Activated naive CD8-positive, alpha-beta T cell treated with anti-CD3 and anti-CD28 coated beads for 36 hours (primary cell): ENCODE results near the gene GALNT9. TPM values are rescaled to one million over a fixed set of nuclear protein-coding genes. Genes with fewer than 3 reads are reported as not detected.
A peak's percentile ranks its signal among the peaks of the same experiment; 100 is the strongest.
"Not testable (repeated sequence)": the region's sequence is repeated elsewhere in the genome, so short reads cannot be mapped to it uniquely, and the experiment has no call there.

Experiments
- DNase-seq: peaks from one replicate; pipeline ENCODE4 v3.0.0; 2021
- H3K27ac Mint-ChIP-seq: one replicate; pipeline ENCODE4 v1.8.0; 2022; ENCODE audit warnings: mild to moderate bottlenecking, moderate library complexity, mixed read lengths
- H3K27me3 Mint-ChIP-seq: one replicate; pipeline ENCODE4 v1.8.0; 2022; ENCODE audit warnings: mild to moderate bottlenecking, mixed read lengths
- H3K36me3 Mint-ChIP-seq: one replicate; pipeline ENCODE4 v1.8.0; 2021; ENCODE audit warnings: mild to moderate bottlenecking, mixed read lengths
- H3K4me1 Mint-ChIP-seq: one replicate; pipeline ENCODE4 v1.8.0; 2021; ENCODE audit warnings: mixed read lengths
- H3K4me3 Mint-ChIP-seq: one replicate; pipeline ENCODE4 v1.8.0; 2022; ENCODE audit warnings: mild to moderate bottlenecking, moderate library complexity, mixed read lengths
- H3K9me3 Mint-ChIP-seq: one replicate; pipeline ENCODE4 v1.8.0; 2022; ENCODE audit warnings: mixed read lengths
- total RNA-seq, 2 experiments: library from RNA; stranded (reverse); gene quantifications; one replicate each; pipeline ENCODE4 v1.2.3, GENCODE V29; 2021

GALNT9 gene
- total RNA-seq, 2 experiments from 2014 or later: not detected

DNA sequence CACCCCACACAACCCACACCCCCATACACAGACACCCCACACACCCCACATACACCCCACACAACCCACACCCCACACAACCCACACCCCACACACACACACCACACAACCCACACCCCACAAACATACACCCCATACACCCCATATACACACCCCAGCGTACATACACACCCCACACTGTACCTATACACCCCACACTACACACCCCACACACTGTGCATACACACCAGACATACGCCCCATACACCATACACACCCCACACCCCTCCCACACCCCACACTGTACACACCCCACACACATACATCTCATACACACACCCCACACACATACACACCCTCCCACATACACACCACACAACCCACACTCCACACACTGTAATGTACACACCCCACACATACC is 104.9 kb downstream of the GALNT9 start:
- no peak overlapping the region for H3K4me3 Mint-ChIP-seq
- peaks cover 4% of the 10 kb centered on the region for H3K4me1 Mint-ChIP-seq
- DNase-seq: no peak
- H3K9me3 Mint-ChIP-seq: no peaks in the 10 kb centered on the region
- H3K36me3 Mint-ChIP-seq: no peaks in the 10 kb centered on the region
- H3K27ac Mint-ChIP-seq: no peak overlapping the region
- peaks cover 14% of the 10 kb centered on the region for H3K27me3 Mint-ChIP-seq

DNA sequence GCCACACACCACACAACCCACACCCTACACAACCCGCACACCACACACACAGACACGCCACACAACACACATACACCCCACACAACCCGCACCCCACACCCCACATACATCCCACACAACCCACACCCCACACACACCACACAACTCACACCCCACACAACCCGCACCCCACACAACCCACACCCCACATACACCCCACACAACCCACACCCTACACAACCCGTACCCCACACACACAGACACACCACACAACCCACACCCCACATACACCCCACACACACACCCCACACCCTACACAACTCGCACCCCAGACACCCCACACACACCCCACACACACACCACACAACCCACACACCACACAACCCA is 106.6 kb downstream of the GALNT9 start:
- Mint-ChIP-seq H3K27ac (no peak overlapping the region), H3K36me3 (no peaks in the 10 kb centered on the region), H3K4me3 (no peak overlapping the region), H3K9me3 (no peaks in the 10 kb centered on the region), H3K27me3 (peaks cover 16% of the 10 kb centered on the region), H3K4me1 (peaks cover 4% of the 10 kb centered on the region)
- DNase-seq: no peak

DNA sequence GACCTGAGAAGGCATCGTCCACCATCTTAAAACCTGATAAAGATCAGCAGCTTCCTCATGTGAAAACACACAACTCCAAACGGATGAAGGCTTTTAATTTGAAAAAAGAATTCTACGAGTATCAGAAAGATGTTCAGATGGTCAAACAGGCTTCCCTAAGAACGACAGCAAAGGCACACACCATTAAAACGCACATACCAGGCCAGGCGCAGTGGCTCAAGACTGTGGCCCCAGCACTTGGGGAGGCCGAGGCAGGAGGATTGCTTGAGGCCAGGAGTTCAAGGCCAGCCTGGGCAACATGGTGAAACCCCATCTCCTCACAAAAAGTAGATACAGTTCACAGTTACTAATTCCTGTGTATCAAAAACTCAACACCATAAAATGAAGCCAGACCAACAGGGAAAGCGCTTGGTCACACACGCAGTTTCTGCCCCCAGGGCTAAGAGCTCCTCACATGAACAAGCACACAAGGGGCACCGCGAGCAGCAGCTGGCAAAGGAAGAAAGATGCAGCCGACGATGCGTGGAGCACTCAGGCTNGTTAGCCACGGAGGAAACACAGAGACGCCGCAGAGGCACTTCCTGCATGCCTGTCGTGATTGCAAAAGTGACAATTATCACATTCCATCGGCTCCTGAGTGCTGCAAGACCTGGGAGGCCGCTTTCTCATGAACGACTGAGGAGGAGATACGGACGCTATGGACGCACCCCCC is 107.1 kb downstream of the GALNT9 start:
- H3K27ac Mint-ChIP-seq: no peak overlapping the region

DNA sequence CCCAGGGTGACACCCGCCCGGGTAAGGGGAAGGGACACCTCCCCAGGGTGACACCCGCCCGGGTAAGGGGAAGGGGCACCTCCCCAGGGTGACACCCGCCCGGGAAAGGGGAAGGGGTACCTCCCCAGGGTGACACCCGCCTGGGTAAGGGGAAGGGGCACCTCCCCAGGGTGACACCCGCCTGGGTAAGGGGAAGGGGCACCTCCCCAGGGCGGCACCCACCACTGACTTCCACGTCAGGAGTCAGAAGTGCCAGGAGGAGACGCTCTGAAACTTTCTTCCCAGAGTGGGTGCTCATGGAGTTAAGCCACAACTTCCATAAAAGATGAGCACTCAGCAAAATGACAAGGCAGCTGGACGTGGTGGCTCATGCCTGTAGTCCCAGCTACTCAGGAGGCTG is 109.6 kb downstream of the GALNT9 start:
- not testable (repeated sequence) for H3K4me3 Mint-ChIP-seq, H3K36me3 Mint-ChIP-seq, DNase-seq, H3K4me1 Mint-ChIP-seq, H3K9me3 Mint-ChIP-seq
- Mint-ChIP-seq H3K27ac (peak overlapping the region; percentile 7), H3K27me3 (peaks cover 16% of the 10 kb centered on the region)

More for the DNA sequence above, 107.1 kb downstream of the GALNT9 start:
- H3K4me1 Mint-ChIP-seq: peaks cover 4% of the 10 kb centered on the region
- no peaks in the 10 kb centered on the region for H3K9me3 Mint-ChIP-seq
- peaks cover 16% of the 10 kb centered on the region for H3K27me3 Mint-ChIP-seq
- no peaks in the 10 kb centered on the region for H3K36me3 Mint-ChIP-seq
- no peak overlapping the region for H3K4me3 Mint-ChIP-seq
- peak; percentile 20 for DNase-seq

DNA sequence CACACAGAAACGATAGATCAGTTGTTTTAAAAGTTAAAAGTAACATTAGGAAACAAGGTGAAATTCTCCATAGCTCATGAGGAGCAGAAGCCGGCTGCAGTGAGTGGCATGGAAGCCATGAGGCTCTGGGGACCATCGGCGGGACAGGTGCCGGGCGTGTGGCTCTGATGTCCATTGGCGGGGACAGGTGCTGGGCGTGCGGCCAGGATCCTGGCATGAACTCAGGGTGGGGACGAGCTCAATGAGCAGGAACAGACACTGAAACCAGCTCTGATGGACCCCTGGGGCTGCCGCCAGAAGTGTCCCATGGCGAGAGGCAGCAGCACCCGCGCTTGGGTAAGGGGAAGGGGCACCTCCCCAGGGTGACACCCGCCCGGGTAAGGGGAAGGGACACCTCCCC is 110.1 kb downstream of the GALNT9 start:
- Mint-ChIP-seq H3K4me1 (peaks cover 4% of the 10 kb centered on the region), H3K27me3 (peaks cover 16% of the 10 kb centered on the region), H3K27ac (no peak overlapping the region), H3K9me3 (no peaks in the 10 kb centered on the region), H3K4me3 (no peak overlapping the region), H3K36me3 (no peaks in the 10 kb centered on the region)
- no peak for DNase-seq

DNA sequence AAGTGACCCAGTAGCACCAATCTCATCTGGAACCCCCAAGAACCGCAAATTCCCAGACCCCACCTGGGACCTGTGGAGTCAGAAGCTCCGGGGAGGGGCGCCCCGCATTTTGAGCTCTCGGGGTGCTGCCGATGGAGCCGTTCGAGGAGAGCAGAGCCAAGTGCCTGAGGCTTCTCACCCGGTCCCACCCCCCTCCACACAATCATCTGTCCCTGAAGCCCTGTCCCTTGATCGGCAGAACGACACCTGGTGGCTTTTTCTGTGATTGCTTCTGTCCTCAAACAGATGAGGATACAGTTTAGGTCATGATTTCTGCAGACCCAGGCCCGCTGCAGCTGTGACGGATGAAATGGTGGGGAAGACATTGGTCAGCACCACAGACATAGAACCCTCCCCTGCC is 110.5 kb downstream of the GALNT9 start:
- no peaks in the 10 kb centered on the region for H3K36me3 Mint-ChIP-seq
- peaks cover 16% of the 10 kb centered on the region for H3K27me3 Mint-ChIP-seq
- H3K4me3 Mint-ChIP-seq: no peak overlapping the region
- H3K27ac Mint-ChIP-seq: no peak overlapping the region
- H3K9me3 Mint-ChIP-seq: no peaks in the 10 kb centered on the region
- DNase-seq: no peak
- H3K4me1 Mint-ChIP-seq: peaks cover 4% of the 10 kb centered on the region

DNA sequence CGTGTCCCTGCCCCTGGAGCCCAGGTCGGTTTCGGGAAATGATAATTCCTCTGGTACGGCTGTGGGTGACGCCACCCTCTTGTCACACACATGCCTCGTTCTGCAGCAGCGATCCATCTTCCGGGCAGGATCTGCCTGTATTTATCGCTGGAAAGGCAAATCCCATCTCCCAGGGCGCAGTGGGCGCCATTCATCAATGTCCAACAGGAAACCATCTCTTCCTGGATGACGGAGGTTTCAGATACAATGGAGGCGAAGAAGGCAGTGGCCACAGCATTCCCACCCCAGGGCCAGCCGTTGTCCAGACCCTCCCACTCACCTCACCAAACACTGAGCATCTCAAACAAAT is 110.9 kb downstream of the GALNT9 start:
- peaks cover 4% of the 10 kb centered on the region for H3K4me1 Mint-ChIP-seq

DNA sequence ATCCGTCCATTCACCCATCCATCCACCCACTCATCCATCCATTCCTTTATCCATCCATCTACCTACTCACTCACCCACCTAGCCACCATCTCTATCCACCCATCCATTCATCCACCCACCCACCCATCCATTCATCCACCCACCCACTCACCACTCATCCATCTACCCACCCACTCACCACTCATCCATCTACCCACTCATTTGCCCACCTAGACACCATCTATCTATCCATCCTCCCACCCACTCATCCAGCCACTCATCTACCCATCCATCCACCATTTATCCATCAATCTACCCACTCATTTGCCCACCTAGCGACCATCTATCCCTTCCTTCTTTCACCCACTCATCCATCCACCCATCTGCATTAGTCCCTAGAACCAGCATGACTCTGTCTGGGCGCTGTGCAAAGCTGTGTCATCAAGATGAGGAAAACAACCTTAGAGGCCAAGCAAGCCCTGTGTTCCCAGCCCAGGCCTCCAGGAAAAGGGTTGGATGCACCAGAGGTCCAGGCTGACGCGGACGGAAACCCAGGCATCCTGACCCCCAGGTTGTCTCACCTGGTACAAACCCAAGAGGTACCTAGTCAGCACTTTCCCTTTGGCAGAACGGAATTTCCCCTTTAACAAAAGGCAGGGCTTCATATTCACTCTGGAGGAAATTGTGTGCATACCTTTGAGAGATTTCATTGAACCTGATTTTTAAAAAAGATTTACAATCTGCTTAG is 111.4 kb downstream of the GALNT9 start:
- Mint-ChIP-seq H3K4me3 (no peak overlapping the region), H3K4me1 (peaks cover 4% of the 10 kb centered on the region), H3K9me3 (no peaks in the 10 kb centered on the region), H3K36me3 (no peaks in the 10 kb centered on the region), H3K27me3 (peaks cover 16% of the 10 kb centered on the region), H3K27ac (no peak overlapping the region)
- DNase-seq: no peak

More for the DNA sequence above, 110.9 kb downstream of the GALNT9 start:
- H3K9me3 Mint-ChIP-seq: no peaks in the 10 kb centered on the region
- DNase-seq: no peak
- no peak overlapping the region for H3K4me3 Mint-ChIP-seq
- no peaks in the 10 kb centered on the region for H3K36me3 Mint-ChIP-seq
- H3K27me3 Mint-ChIP-seq: peaks cover 16% of the 10 kb centered on the region
- H3K27ac Mint-ChIP-seq: no peak overlapping the region

DNA sequence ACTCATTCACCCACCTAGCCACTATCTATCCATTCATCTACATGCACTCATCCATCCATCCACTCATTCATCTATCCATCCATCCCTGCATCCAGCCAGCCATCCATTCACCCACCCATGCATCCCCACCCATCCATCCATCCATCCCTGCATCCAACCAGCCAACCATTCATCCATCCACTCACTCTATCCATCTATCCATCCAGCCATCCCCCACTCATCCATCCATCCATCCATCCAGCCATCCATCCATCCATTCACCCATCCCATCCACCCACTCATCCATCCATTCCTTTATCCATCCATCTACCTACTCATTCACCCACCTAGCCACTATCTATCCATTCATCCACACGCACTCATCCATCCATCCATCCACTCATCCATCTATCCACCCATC is 112.0 kb downstream of the GALNT9 start:
- no peak overlapping the region for H3K27ac Mint-ChIP-seq
- H3K9me3 Mint-ChIP-seq: no peaks in the 10 kb centered on the region
- DNase-seq: no peak
- peaks cover 2% of the 10 kb centered on the region for H3K4me1 Mint-ChIP-seq
- peaks cover 13% of the 10 kb centered on the region for H3K27me3 Mint-ChIP-seq
- H3K4me3 Mint-ChIP-seq: no peak overlapping the region
- no peaks in the 10 kb centered on the region for H3K36me3 Mint-ChIP-seq

DNA sequence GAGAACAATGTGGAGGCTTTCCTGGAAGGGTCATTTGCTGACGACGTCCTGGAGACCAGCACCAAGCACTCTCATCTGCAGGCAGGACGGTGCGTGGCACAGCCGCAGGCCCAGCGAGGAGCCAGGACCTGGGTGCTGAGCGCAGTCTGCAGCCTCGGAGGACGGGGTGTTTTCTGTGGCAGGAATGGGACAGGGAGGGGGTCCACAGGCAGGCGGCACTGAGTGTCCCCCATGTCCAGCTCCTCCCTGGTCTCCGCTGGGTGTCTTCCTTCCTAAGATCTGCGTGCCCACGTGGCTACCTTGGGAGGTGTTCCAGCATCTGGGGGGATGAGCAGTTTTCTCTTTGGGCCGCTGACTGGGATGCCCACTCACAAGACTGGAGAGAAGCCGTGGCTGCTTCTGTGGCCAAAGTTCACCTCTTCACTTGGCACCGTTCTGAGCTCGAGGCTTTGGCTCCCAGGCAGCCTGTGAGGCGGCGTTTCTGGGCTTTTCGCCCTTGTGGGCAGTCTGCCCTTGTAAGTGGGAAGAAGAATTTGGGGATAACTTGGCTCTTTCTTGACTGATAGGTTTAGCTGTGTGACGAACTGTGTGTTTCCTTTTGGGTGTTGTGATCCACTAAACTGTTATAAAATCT is 112.9 kb downstream of the GALNT9 start:
- H3K4me1 Mint-ChIP-seq: no peaks in the 10 kb centered on the region
- H3K36me3 Mint-ChIP-seq: no peaks in the 10 kb centered on the region
- H3K27ac Mint-ChIP-seq: no peak overlapping the region
- peaks cover 8% of the 10 kb centered on the region for H3K27me3 Mint-ChIP-seq
- no peaks in the 10 kb centered on the region for H3K9me3 Mint-ChIP-seq
- DNase-seq: no peak
- no peak overlapping the region for H3K4me3 Mint-ChIP-seq

DNA sequence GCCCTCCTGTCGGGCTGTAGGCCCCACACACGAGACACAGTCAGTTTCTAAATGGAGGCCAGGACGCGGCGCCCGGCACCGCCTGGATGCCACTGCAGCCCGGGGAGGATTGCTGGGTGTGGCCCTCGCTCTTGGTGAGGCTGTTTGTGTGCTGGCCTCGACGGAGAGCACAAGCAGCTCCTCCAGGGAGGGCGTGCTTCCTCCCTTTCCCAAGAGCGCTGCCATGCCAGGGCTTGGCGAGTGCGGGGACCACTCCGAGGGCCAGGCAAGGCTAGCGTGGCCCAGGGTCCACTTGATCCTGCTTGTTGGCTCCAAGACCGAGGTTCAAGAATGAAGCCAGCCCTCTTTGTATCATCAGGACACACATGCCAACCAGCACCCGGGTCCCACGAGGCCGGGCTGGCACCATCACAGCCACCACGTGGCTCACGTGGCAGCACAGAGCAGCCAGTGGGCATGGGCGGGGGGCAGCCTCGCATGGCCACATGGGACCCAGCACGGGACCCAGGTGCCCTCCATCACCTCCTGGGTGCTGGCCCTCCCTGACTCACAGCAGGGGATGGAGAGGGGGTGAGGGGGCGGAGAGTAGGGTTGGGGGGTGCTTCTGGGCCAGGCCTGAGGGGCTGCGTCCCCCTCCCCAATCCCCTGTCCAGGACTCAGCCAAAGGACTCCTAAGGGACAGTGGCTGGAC is 113.9 kb downstream of the GALNT9 start:
- H3K9me3 Mint-ChIP-seq: no peaks in the 10 kb centered on the region

DNA sequence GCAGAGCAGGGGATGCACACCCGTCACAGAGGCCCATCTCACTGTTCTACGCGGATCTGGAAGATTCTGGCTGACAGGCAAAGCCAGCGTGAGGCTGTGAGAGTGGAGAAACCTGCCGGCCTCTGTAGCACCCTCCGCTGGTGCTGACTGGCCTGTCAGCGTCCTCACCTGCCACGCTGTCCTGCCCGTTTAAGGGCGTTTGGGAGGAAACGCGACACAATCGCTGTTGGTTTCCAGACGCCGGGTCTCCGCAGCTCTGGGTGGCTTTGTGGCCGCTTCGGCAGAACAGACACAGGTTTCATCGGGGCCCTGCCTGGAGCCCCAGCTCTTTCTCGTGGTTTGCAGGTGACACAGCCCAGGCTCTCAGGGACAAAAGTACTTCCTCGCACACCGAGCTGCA is 114.5 kb downstream of the GALNT9 start:
- H3K27ac Mint-ChIP-seq: no peak overlapping the region
- H3K9me3 Mint-ChIP-seq: no peaks in the 10 kb centered on the region
- no peak for DNase-seq
- no peaks in the 10 kb centered on the region for H3K4me1 Mint-ChIP-seq
- peaks cover 8% of the 10 kb centered on the region for H3K27me3 Mint-ChIP-seq
- no peaks in the 10 kb centered on the region for H3K36me3 Mint-ChIP-seq
- H3K4me3 Mint-ChIP-seq: no peak overlapping the region

More for the DNA sequence above, 113.9 kb downstream of the GALNT9 start:
- no peak overlapping the region for H3K27ac Mint-ChIP-seq
- no peaks in the 10 kb centered on the region for H3K36me3 Mint-ChIP-seq
- H3K27me3 Mint-ChIP-seq: peaks cover 8% of the 10 kb centered on the region
- no peaks in the 10 kb centered on the region for H3K4me1 Mint-ChIP-seq
- DNase-seq: no peak
- H3K4me3 Mint-ChIP-seq: no peak overlapping the region

DNA sequence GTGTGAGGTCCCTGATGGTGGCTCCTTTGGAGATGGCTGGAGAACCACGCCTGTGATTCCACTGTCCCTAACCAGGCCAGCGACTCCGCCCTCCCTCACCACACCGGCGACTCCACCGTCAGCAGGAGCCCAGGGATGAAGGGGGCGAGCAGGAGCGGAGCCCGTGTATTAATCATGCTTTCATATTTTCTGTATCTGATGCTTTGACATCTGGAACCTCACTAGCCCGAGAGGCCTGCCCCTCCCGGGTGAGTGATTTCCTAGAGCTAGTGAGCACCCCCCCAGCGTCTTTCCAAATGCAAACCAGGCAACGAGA is 115.3 kb downstream of the GALNT9 start:
- no peaks in the 10 kb centered on the region for H3K36me3 Mint-ChIP-seq
- H3K4me3 Mint-ChIP-seq: no peak overlapping the region
- H3K4me1 Mint-ChIP-seq: no peaks in the 10 kb centered on the region
- no peak for DNase-seq
- H3K27ac Mint-ChIP-seq: no peak overlapping the region
- peaks cover 7% of the 10 kb centered on the region for H3K27me3 Mint-ChIP-seq
- H3K9me3 Mint-ChIP-seq: no peaks in the 10 kb centered on the region

DNA sequence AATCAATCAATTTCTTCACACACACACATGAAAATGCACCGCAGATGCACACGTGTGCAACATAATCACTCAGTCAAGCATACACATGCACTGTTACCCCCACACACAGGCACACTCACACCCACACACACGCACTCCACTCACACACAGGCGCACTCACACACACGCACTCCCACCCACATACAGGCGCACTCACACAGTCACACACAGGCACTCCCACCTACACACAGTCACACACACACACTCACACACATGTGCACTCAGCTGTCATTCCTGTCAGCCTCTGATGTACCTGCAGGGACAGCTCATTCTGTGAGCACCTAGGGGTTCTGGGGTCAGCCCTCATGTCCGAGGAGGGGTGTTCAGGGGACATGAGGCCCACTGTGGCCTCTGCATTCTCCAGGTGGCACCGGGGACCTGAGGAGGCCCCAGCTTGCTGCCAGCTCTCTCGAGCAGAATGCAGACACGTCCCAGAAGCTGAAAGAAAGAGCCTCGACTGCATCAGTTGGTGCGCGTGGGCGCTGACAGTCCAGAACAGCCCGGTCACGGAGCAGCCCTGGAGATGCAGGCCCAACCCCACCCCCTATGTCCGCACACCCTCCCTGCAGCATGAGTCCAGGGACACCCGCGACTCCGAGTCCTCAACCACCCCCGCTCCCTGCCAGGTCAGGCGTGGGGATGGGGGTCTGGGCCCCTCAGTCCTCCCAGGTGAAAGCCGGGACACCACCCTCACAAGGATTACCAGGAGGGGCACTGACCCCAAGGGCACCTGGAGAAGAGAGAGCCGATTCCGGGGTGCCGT is 115.8 kb downstream of the GALNT9 start:
- Mint-ChIP-seq H3K27me3 (peaks cover 4% of the 10 kb centered on the region), H3K4me1 (no peaks in the 10 kb centered on the region), H3K4me3 (no peak overlapping the region), H3K36me3 (no peaks in the 10 kb centered on the region), H3K9me3 (no peaks in the 10 kb centered on the region), H3K27ac (no peak overlapping the region)
- DNase-seq: no peak

DNA sequence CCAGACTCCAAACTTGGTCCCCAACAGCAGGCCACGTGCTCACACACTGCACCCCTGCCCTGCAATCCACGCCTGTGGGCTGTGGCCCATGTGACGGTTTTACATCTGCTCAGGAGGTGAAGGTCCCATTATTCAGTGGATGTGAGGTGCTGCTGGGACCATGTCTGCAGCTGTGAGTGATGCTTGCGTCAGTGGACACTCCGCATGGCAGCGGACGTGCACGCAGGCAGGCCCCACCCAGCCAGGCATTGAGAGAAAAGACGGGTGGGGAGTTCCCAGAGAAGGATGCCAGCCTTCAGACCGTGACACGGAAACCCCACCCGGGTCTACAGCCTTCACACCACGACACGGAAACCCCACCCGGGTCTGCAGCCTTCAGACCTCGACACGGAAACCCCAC is 117.6 kb downstream of the GALNT9 start:
- peaks cover 5% of the 10 kb centered on the region for H3K27me3 Mint-ChIP-seq
- DNase-seq: no peak
- no peak overlapping the region for H3K4me3 Mint-ChIP-seq
- H3K36me3 Mint-ChIP-seq: no peaks in the 10 kb centered on the region
- no peaks in the 10 kb centered on the region for H3K4me1 Mint-ChIP-seq
- no peak overlapping the region for H3K27ac Mint-ChIP-seq
- no peaks in the 10 kb centered on the region for H3K9me3 Mint-ChIP-seq
